GM12878 (cell line): ENCODE results near the gene PPP6C. TPM values are rescaled to one million over a fixed set of nuclear protein-coding genes. Genes with fewer than 3 reads are reported as not detected.

Experiments used
- ATAC-seq: fragments of 200-7000 bp; cut with Tn5 transposase; 3 replicates; pipeline ENCODE4 v1.9.1; 2020; ENCODE audit warnings: mild to moderate bottlenecking, moderate library complexity
- BruUV-seq: library from RNA; stranded (reverse); fragments of 400-500 nt; replicated peaks from 2 replicates; lab custom pipeline; 2021; lab: Mats Ljungman, UMichigan
- CTCF ChIA-PET: fragments of 300-600 bp; sonication (Branson Sonifier 250); formaldehyde crosslinking; extraction: SDS; loops from one replicate; lab custom pipeline; 2021; ENCODE audit warnings: inconsistent platforms; lab: Yijun Ruan, JAX
- POLR2A ChIA-PET: fragments of 350-600 bp; formaldehyde crosslinking; extraction: SDS; loops from one replicate; lab custom pipeline; 2021; ENCODE audit warnings: inconsistent platforms; lab: Charles Lee
- RAD21 ChIA-PET: fragments of 300-600 bp; sonication (Branson Sonifier 250); formaldehyde crosslinking; loops from one replicate; lab custom pipeline; 2023; ENCODE audit warnings: antibody characterized with exemption; ENCODE audit not compliant: unreplicated experiment; lab: Charles Lee
- SMC1A ChIA-PET: fragments of 300-600 bp; sonication (Branson Sonifier 250); formaldehyde crosslinking; loops from one replicate; lab custom pipeline; 2023; ENCODE audit not compliant: unreplicated experiment, uncharacterized antibody; lab: Charles Lee
- DNase-seq: peaks from one replicate; pipeline ENCODE4 v3.0.0-alpha.2; 2011; ENCODE audit warnings: low read depth, low spot score
- FAIRE-seq: peaks from 3 replicates; lab custom pipeline; 2011; peaks lifted over from hg19 to GRCh38; lab: Jason Lieb, UNC
- H2AFZ ChIP-seq: 2 replicates; pipeline ENCODE4 v1.6.0; 2011; ENCODE audit warnings: low read depth, low read length, control low read depth; ENCODE audit not compliant: control insufficient read depth
- H3K27ac ChIP-seq: 2 replicates; pipeline ENCODE4 v1.5.1; 2011; ENCODE audit warnings: control low read depth; ENCODE audit not compliant: control insufficient read depth, insufficient read depth
- H3K27me3 ChIP-seq, 2 experiments: replicated peaks in 1 of 2; 2 replicates each; pipeline versions ENCODE4 v1.6.0 to v1.6.1; 2011; ENCODE audit warnings: low read length in 1 of 2; ENCODE audit not compliant: control insufficient read depth in 2 of 2, insufficient read depth in 2 of 2
- H3K36me3 ChIP-seq, 2 experiments: 2 replicates each; pipeline ENCODE4 v1.5.1; 2011; ENCODE audit warnings: low read length in 1 of 2; ENCODE audit not compliant: control insufficient read depth in 2 of 2, insufficient read depth in 2 of 2
- H3K4me1 ChIP-seq: 2 replicates; pipeline ENCODE4 v1.6.1; 2011; ENCODE audit warnings: mild to moderate bottlenecking, low read length, moderate library complexity, mixed read lengths; ENCODE audit not compliant: control insufficient read depth, insufficient read depth
- H3K4me2 ChIP-seq: 2 replicates; pipeline ENCODE4 v1.6.0; 2011; ENCODE audit warnings: control low read depth; ENCODE audit not compliant: control insufficient read depth, insufficient read depth
- H3K4me3 ChIP-seq: fragments of 200-600 bp; sonication (generic); 2 replicates; pipeline ENCODE4 v1.5.1; 2016
- H3K79me2 ChIP-seq: 2 replicates; pipeline ENCODE4 v1.6.0; 2011; ENCODE audit warnings: low read length; ENCODE audit not compliant: control insufficient read depth, insufficient read depth
- H3K9ac ChIP-seq: 2 replicates; pipeline ENCODE4 v1.8.0; 2011; ENCODE audit warnings: low read length, control low read depth, mixed read lengths; ENCODE audit not compliant: control insufficient read depth, insufficient read depth
- H3K9me3 ChIP-seq: replicated peaks from 3 replicates; pipeline ENCODE4 v1.5.1; 2011; ENCODE audit warnings: mild to moderate bottlenecking, low read length; ENCODE audit not compliant: control insufficient read depth, insufficient read depth
- H4K20me1 ChIP-seq: 2 replicates; pipeline ENCODE4 v1.6.0; 2011; ENCODE audit not compliant: control insufficient read depth, insufficient read depth
- CBFB ChIP-seq: IDR thresholded peaks from 2 replicates; pipeline ENCODE4 v1.6.1; 2016; ENCODE audit warnings: antibody characterized with exemption, low read depth
- CUX1 ChIP-seq: IDR thresholded peaks from 2 replicates; pipeline ENCODE4 v1.6.1; 2012; ENCODE audit warnings: improper control_type of control experiment, low read depth, low read length; ENCODE audit not compliant: insufficient replicate concordance
- ELK1 ChIP-seq: IDR thresholded peaks from 2 replicates; pipeline ENCODE4 v1.6.1; 2012; ENCODE audit warnings: low read depth, low read length, improper control_type of control experiment
- GABPA ChIP-seq: IDR thresholded peaks from 2 replicates; pipeline ENCODE4 v1.6.1; 2014; ENCODE audit warnings: antibody characterized with exemption, low read depth, mild to moderate bottlenecking, inconsistent platforms
- MYB ChIP-seq: fragments of 150-350 bp; IDR thresholded peaks from 2 replicates; pipeline ENCODE4 v1.6.1; 2014; ENCODE audit warnings: mild to moderate bottlenecking, low read depth, low read length, borderline replicate concordance
- RCOR1 ChIP-seq: conservative IDR thresholded peaks from 2 replicates; pipeline ENCODE4 v1.6.1; 2012; ENCODE audit warnings: low read depth, low read length, improper control_type of control experiment
- RFX5 ChIP-seq: IDR thresholded peaks from 2 replicates; pipeline ENCODE4 v1.6.1; 2011; ENCODE audit warnings: low read depth, low read length, improper control_type of control experiment
- WGBS: methylation state at CpG from one replicate; pipeline ENCODE4 v1.1.6; 2016; ENCODE audit warnings: low lambda C conversion rate; ENCODE audit not compliant: insufficient replicate concordance, insufficient coverage; ENCODE audit errors: missing lambda C conversion rate; 5-methylcytosine and 5-hydroxymethylcytosine counted together
- in situ Hi-C: fragments of 300-500 bp; cut with MboI; formaldehyde crosslinking; loops from 9 replicates; pipeline ENCODE4 v1.14.3; 2018; ENCODE audit warnings: mixed read lengths
- intact Hi-C: fragments of 100-400 bp; cut with micrococcal nuclease; formaldehyde crosslinking; loops from one replicate; pipeline ENCODE4 v1.14.2; 2022; ENCODE audit not compliant: unreplicated experiment
- polyA plus RNA-seq, 11 experiments: library from polyadenylated mRNA; depleted of rRNA in 4 of 11; unstranded in 6 of 11; stranded (reverse) in 5 of 11; fragments of >200 nt; fragmentation: Nextera tagmentation in 4 of 11; fragmentation: Illumina TruSeq in 1 of 11; extraction: Ambion mirVana in 4 of 11; extraction: Trizol in 1 of 11; gene quantifications; 1 replicate in 1 of 11; 2 replicates in 10 of 11; pipeline versions ENCODE4 v1.2.1 to v1.2.3, GENCODE V29; 2011 to 2016; ENCODE audit warnings: inconsistent platforms in 2 of 11, missing spikeins in 2 of 11, low read depth in 1 of 11
- total RNA-seq, 4 experiments: library from RNA; depleted of rRNA in 3 of 4; stranded (reverse); fragments of >200 nt in 3 of 4; fragmentation: Illumina TruSeq in 1 of 4; extraction: Trizol in 1 of 4; gene quantifications; 2 replicates each; pipeline versions ENCODE4 v1.2.1 to v1.2.3, GENCODE V29; 2013 to 2021

Gene PPP6C
- total and polyA plus RNA-seq, 10 of the 15 experiments (the other 5 are each of a cell fraction or from before 2014, with no cell fraction given): 26.8 to 45.3 (median 37.1) TPM

- ATAC-seq: no peak
- Histone ChIP-seq H3K9me3 (no peaks in the 10 kb centered on the region), H3K27ac (no peak overlapping the region), H4K20me1 (no peaks in the 10 kb centered on the region), H3K4me1 (peaks cover 7% of the 10 kb centered on the region), H3K4me3 (no peak overlapping the region), H2AFZ (no peak overlapping the region), H3K27me3 (no peaks in the 10 kb centered on the region), H3K36me3 (no peaks in the 10 kb centered on the region), H3K4me2 (no peak overlapping the region), H3K9ac (no peak overlapping the region), H3K79me2 (peaks cover 3% of the 10 kb centered on the region)
- ChIA-PET POLR2A (interaction anchor here (0.9 to 1.4 kb wide), 3 partner anchors 14 to 301 kb away, joined by 5 to 6 read pairs (median 6); no protein-coding TSS in a partner anchor), RAD21 (interaction anchor here (0.6 to 1.5 kb wide), 3 partner anchors 15 to 288 kb away, joined by 3 to 8 read pairs (median 6); partner anchors contain the start of gene WDR38), CTCF (interaction anchor here (0.9 to 1.8 kb wide), 3 partner anchors 202 to 269 kb away, joined by 3 to 6 read pairs (median 4); no protein-coding TSS in a partner anchor), SMC1A (interaction anchor here (3.3 to 3.4 kb wide), 2 partner anchors 15 to 202 kb away, joined by 9 to 19 read pairs; no protein-coding TSS in a partner anchor)
- TF ChIP-seq RFX5: no peak
- no peak for TF ChIP-seq ELK1
- TF ChIP-seq GABPA: no peak
- TF ChIP-seq RCOR1: no peak
- no peak for TF ChIP-seq CBFB
- no peak for TF ChIP-seq MYB
- TF ChIP-seq CUX1: no peak
- DNase-seq: no peak
- intact Hi-C loops: loop anchor here (5.0 to 10.0 kb wide), 3 partner anchors 136 to 269 kb away; no protein-coding TSS in a partner anchor
- WGBS: 99% methylated on average over 3 of the region's 3 CpGs
- no peak for FAIRE-seq
- in situ Hi-C loops: loop anchor here (5.0 kb wide), 1 partner anchor 369 kb away; the partner anchor contains the start of gene NR6A1
- no TSS peak for BruUV-seq
Observed at GRCh38 chr9:125141251-125141650, 48.4 kb downstream of the PPP6C start.
